ENCODE measurements around the gene CHRNB4.

CHRNB4 gene

GRCh38 chr15:78689626-78690025, 48.6 kb upstream of the CHRNB4 start:
- Histone ChIP-seq H3K4me3 (ENCODE audit: low read depth, low read length) (no peak overlapping the region), H3K4me1 (ENCODE audit: control insufficient read depth, insufficient read depth, low read length) (0 out of 2 replicates have a peak, but pooled peaks cover 5% of the 10 kb centered on the region), H3K27ac (ENCODE audit: extremely low read depth, low read depth, low read length) (no peak overlapping the region), H3K36me3 (ENCODE audit: control insufficient read depth in 2 of 2, insufficient read depth in 1 of 2, low read length in 2 of 2) (no peaks in the 10 kb centered on the region), H3K9me3 (ENCODE audit: control insufficient read depth, insufficient read depth, low read depth, low read length) (no peaks in the 10 kb centered on the region)
- POLR2A ChIA-PET: no interaction called here
- TF ChIP-seq KLF17 (tag by site-specific recombination; IDR thresholded peaks at IDR 0.05) (no peak), ZNF530 (tag by site-specific recombination; IDR thresholded peaks at IDR 0.05; ENCODE audit: low read depth) (no peak), ATF2 (tag by site-specific recombination; IDR thresholded peaks at IDR 0.05; ENCODE audit: low read depth) (no peak), TCF7L2 (IDR thresholded peaks at IDR 0.05; ENCODE audit: borderline replicate concordance, low read depth, low read length) (no peak)
- CTCF ChIA-PET: interaction anchor here (0.5 to 1.6 kb wide), 4 partner anchors 20 to 1021 kb away, joined by 3 to 4 read pairs (median 4); no protein-coding TSS in a partner anchor

GRCh38 chr15:78685925-78686324, 44.9 kb upstream of the CHRNB4 start:
- Histone ChIP-seq H3K27ac (ENCODE audit: extremely low read depth, low read depth, low read length) (no peak overlapping the region), H3K36me3 (ENCODE audit: control insufficient read depth in 2 of 2, insufficient read depth in 1 of 2, low read length in 2 of 2) (no peaks in the 10 kb centered on the region), H3K9me3 (ENCODE audit: control insufficient read depth, insufficient read depth, low read depth, low read length) (no peaks in the 10 kb centered on the region), H3K4me3 (ENCODE audit: low read depth, low read length) (no peak overlapping the region), H3K4me1 (ENCODE audit: control insufficient read depth, insufficient read depth, low read length) (0 out of 2 replicates have a peak, but pooled peaks cover 5% of the 10 kb centered on the region)
- TF ChIP-seq ZBTB1 (tag by site-specific recombination; IDR thresholded peaks at IDR 0.05): no peak
- no peak for TF ChIP-seq SP3 (tag by site-specific recombination; IDR thresholded peaks at IDR 0.05)
- no peak for TF ChIP-seq ZNF664 (tag by site-specific recombination; IDR thresholded peaks at IDR 0.05)
- TF ChIP-seq ZNF175 (tag by site-specific recombination; IDR thresholded peaks at IDR 0.05): no peak
- TF ChIP-seq YY1 (tag by site-specific recombination; IDR thresholded peaks at IDR 0.05): no peak
- TF ChIP-seq ZNF830 (tag by site-specific recombination; IDR thresholded peaks at IDR 0.05; ENCODE audit: low read depth): no peak
- TF ChIP-seq GLI2 (tag by site-specific recombination; IDR thresholded peaks at IDR 0.05; ENCODE audit: borderline replicate concordance, low read depth): no peak
- CTCF ChIA-PET: interaction anchor here (1.0 to 4.7 kb wide), 4 partner anchors 10 to 47 kb away, joined by 3 to 21 read pairs (median 6); no protein-coding TSS in a partner anchor
- POLR2A ChIA-PET: interaction anchor here (0.6 kb wide), 1 partner anchor 106 kb away, joined by 5 read pairs; no protein-coding TSS in a partner anchor

- CTCF ChIA-PET: interaction anchor here (1.8 to 4.7 kb wide), 3 partner anchors 10 to 46 kb away, joined by 4 to 21 read pairs (median 9); no protein-coding TSS in a partner anchor
- H3K9me3 ChIP-seq (ENCODE audit: control insufficient read depth, insufficient read depth, low read depth, low read length): no peaks in the 10 kb centered on the region
- POLR2A ChIA-PET: interaction anchor here (0.6 kb wide), 1 partner anchor 105 kb away, joined by 5 read pairs; no protein-coding TSS in a partner anchor
- TF ChIP-seq ZBTB49 (tag by site-specific recombination; IDR thresholded peaks at IDR 0.05; ENCODE audit: low read depth): no peak
- no peak for TF ChIP-seq ZNF2 (tag by site-specific recombination; IDR thresholded peaks at IDR 0.05)
- no peak for TF ChIP-seq ZNF558 (tag by site-specific recombination; IDR thresholded peaks at IDR 0.05)
- TF ChIP-seq MZF1 (tag by site-specific recombination; IDR thresholded peaks at IDR 0.05; ENCODE audit: borderline replicate concordance): no peak
- TF ChIP-seq SP2 (tag by site-specific recombination; IDR thresholded peaks at IDR 0.05): no peak
- TF ChIP-seq ZNF580 (tag by site-specific recombination; IDR thresholded peaks at IDR 0.05): no peak
- no peak for TF ChIP-seq ZNF423 (tag by site-specific recombination; IDR thresholded peaks at IDR 0.05)
- no peak for TF ChIP-seq ZNF792 (tag by site-specific recombination; IDR thresholded peaks at IDR 0.05)
- TF ChIP-seq ZNF18 (tag by site-specific recombination; IDR thresholded peaks at IDR 0.05): no peak
- no peak for TF ChIP-seq ZNF324 (tag by site-specific recombination; IDR thresholded peaks at IDR 0.05)
These were observed 44.3 kb upstream of the CHRNB4 start for GRCh38 chr15:78685159-78685921.

More at GRCh38 chr15:78685159-78685921, 44.3 kb upstream of the CHRNB4 start:
- Histone ChIP-seq H3K4me1 (ENCODE audit: control insufficient read depth, insufficient read depth, low read length) (0 out of 2 replicates have a peak, but pooled peaks cover 5% of the 10 kb centered on the region), H3K4me3 (ENCODE audit: low read depth, low read length) (no peak overlapping the region), H3K27ac (ENCODE audit: extremely low read depth, low read depth, low read length) (no peak overlapping the region), H3K36me3 (ENCODE audit: control insufficient read depth in 2 of 2, insufficient read depth in 1 of 2, low read length in 2 of 2) (no peaks in the 10 kb centered on the region)

All from HEK293 (cell line).